Nephron progenitor cell (in vitro differentiated cells): ENCODE measurements around the gene SAP25.
"Not testable (repeated sequence)": the region's sequence is repeated elsewhere in the genome, so short reads cannot be mapped to it uniquely, and the experiment has no call there.

Experiments used
- DNase-seq: peaks from one replicate; pipeline ENCODE4 v3.0.0; 2021
- H3K27ac Mint-ChIP-seq: 2 replicates; pipeline ENCODE4 v1.8.0; 2021; ENCODE audit warnings: mild to moderate bottlenecking, moderate library complexity, mixed read lengths
- H3K27me3 Mint-ChIP-seq: 2 replicates; pipeline ENCODE4 v1.8.0; 2021; ENCODE audit warnings: mild to moderate bottlenecking, low read depth, mixed read lengths; ENCODE audit not compliant: poor library complexity
- H3K36me3 Mint-ChIP-seq: 2 replicates; pipeline ENCODE4 v1.8.0; 2021; ENCODE audit warnings: low read depth, mixed read lengths
- H3K4me1 Mint-ChIP-seq: 2 replicates; pipeline ENCODE4 v1.8.0; 2021; ENCODE audit warnings: mixed read lengths
- H3K4me3 Mint-ChIP-seq: 2 replicates; pipeline ENCODE4 v1.8.0; 2021; ENCODE audit warnings: mild to moderate bottlenecking, moderate library complexity, mixed read lengths
- H3K9me3 Mint-ChIP-seq: 2 replicates; pipeline ENCODE4 v1.8.0; 2021; ENCODE audit warnings: mild to moderate bottlenecking, moderate library complexity, mixed read lengths
- TF ChIP-seq, protein P1 (sequence below): fragments of 200-600 bp; sonication (generic); IDR thresholded peaks from 2 replicates; pipeline ENCODE4 v1.5.0; 2021; ENCODE audit warnings: antibody characterized with exemption

The SAP25 gene

GRCh38 chr7:100539436-100540006 lies 34.2 kb downstream of the SAP25 start:
- Mint-ChIP-seq H3K4me1 (peaks cover 46% of the 10 kb centered on the region), H3K4me3 (peak overlapping the region; percentile 77), H3K27me3 (peaks cover 39% of the 10 kb centered on the region), H3K27ac (no peak overlapping the region), H3K9me3 (no peaks in the 10 kb centered on the region), H3K36me3 (peaks cover 5% of the 10 kb centered on the region)
- TF ChIP-seq, protein P1, sequence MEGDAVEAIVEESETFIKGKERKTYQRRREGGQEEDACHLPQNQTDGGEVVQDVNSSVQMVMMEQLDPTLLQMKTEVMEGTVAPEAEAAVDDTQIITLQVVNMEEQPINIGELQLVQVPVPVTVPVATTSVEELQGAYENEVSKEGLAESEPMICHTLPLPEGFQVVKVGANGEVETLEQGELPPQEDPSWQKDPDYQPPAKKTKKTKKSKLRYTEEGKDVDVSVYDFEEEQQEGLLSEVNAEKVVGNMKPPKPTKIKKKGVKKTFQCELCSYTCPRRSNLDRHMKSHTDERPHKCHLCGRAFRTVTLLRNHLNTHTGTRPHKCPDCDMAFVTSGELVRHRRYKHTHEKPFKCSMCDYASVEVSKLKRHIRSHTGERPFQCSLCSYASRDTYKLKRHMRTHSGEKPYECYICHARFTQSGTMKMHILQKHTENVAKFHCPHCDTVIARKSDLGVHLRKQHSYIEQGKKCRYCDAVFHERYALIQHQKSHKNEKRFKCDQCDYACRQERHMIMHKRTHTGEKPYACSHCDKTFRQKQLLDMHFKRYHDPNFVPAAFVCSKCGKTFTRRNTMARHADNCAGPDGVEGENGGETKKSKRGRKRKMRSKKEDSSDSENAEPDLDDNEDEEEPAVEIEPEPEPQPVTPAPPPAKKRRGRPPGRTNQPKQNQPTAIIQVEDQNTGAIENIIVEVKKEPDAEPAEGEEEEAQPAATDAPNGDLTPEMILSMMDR: no peak
- DNase-seq: no peak

DNA sequence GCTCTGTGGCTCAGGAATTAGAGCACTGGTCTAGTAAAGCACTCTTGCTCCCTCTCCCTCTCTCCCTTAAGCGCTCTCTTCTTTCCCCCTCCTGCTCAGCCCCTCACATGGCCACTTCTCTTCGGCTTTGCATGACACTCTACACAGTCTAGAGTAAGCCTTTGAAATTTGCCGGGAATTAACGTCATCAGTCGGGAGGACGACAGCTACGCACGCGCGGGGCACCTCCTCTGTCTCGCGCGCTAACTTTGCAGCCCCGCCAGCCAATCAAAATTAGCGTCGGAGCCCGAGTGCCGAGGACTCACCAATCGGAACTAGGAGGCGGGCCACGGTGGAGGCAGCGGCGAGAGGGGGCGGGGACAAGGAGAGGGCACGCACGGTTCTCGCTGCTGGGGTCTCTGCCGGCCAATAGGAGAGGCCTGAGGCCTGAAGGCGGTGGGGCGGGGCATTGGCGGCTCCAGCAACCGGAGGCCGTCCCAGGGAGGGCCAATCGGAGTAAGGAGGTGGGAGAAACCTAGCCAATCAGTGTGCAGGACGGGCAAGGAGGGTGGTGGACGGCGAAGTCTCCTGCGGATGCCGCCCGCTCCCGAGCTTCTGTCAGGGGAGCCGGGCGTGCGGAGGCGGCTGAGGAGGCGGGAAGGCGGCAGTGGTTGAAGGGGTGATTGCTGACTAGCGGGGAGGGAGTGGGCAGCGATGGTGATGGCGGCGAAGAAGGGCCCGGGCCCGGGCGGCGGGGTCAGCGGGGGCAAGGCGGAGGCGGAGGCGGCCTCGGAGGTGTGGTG lies 34.9 kb downstream of the SAP25 start, which contains the start of gene AGFG2:
Gene AGFG2, plus strand, starts transcription at position 550 of the 782 bp plus-strand sequence. Its CDS starts 144 bp downstream, at position 694.
- Mint-ChIP-seq H3K27me3 (peaks cover 36% of the 10 kb centered on the region), H3K9me3 (no peaks in the 10 kb centered on the region), H3K4me3 (peak within 1 kb of the TSS; percentile 77), H3K36me3 (peaks cover 5% of the 10 kb centered on the region), H3K4me1 (peaks cover 39% of the 10 kb centered on the region), H3K27ac (peak within 1 kb of the TSS; percentile 13)
- TF ChIP-seq, protein P1: no peak
- DNase-seq: peak; percentile 100

GRCh38 chr7:100538348-100538653 lies 35.4 kb downstream of the SAP25 start:
- H3K36me3 Mint-ChIP-seq: peaks cover 5% of the 10 kb centered on the region
- no peaks in the 10 kb centered on the region for H3K9me3 Mint-ChIP-seq
- peaks cover 38% of the 10 kb centered on the region for H3K27me3 Mint-ChIP-seq
- H3K27ac Mint-ChIP-seq: peak overlapping the region; percentile 13
- H3K4me3 Mint-ChIP-seq: peak overlapping the region; percentile 77
- H3K4me1 Mint-ChIP-seq: peaks cover 34% of the 10 kb centered on the region
- TF ChIP-seq, protein P1: no peak
- DNase-seq: no peak

DNA sequence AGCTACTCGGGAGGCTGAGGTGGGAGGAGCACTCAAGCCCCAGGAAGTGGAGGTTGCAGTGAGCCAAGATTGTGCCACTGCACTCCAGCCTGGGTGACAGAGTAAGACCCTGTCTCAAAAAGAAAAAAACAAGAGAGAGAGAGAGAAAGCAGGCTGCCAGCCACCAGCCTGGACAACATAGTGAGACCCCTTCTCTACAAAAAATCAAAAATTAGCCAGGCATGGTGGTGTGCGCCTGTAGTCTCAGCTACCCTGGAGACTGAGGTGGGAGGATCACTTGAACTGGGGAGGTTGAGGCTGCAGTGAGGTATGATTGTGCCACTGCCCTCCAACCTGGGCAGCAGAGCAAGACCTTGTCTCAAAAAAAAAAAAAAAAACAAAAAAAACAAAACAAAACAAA lies 37.0 kb downstream of the SAP25 start:
- not testable (repeated sequence) for H3K36me3 Mint-ChIP-seq, H3K9me3 Mint-ChIP-seq
- H3K27me3 Mint-ChIP-seq: peaks cover 36% of the 10 kb centered on the region

GRCh38 chr7:100535982-100536381 lies 37.7 kb downstream of the SAP25 start:
- H3K4me3 Mint-ChIP-seq, H3K27ac Mint-ChIP-seq, H3K36me3 Mint-ChIP-seq, DNase-seq, H3K9me3 Mint-ChIP-seq: not testable (repeated sequence)
- Mint-ChIP-seq H3K4me1 (peaks cover 21% of the 10 kb centered on the region), H3K27me3 (peaks cover 28% of the 10 kb centered on the region)

More for the DNA sequence above, 37.0 kb downstream of the SAP25 start:
- peaks cover 26% of the 10 kb centered on the region for H3K4me1 Mint-ChIP-seq
- H3K27ac Mint-ChIP-seq, H3K4me3 Mint-ChIP-seq, DNase-seq: not testable (repeated sequence)

- Mint-ChIP-seq H3K27ac (no peak overlapping the region), H3K27me3 (peaks cover 8% of the 10 kb centered on the region), H3K9me3 (no peaks in the 10 kb centered on the region), H3K4me1 (no peaks in the 10 kb centered on the region), H3K4me3 (no peak overlapping the region), H3K36me3 (no peaks in the 10 kb centered on the region)
- DNase-seq: no peak
- TF ChIP-seq, protein P1: no peak
Measured at GRCh38 chr7:100532165-100533022, 41.3 kb downstream of the SAP25 start.

- not testable (repeated sequence) for H3K4me3 Mint-ChIP-seq, H3K4me1 Mint-ChIP-seq, DNase-seq
Measured at GRCh38 chr7:100528108-100528866, 45.4 kb downstream of the SAP25 start.

DNA sequence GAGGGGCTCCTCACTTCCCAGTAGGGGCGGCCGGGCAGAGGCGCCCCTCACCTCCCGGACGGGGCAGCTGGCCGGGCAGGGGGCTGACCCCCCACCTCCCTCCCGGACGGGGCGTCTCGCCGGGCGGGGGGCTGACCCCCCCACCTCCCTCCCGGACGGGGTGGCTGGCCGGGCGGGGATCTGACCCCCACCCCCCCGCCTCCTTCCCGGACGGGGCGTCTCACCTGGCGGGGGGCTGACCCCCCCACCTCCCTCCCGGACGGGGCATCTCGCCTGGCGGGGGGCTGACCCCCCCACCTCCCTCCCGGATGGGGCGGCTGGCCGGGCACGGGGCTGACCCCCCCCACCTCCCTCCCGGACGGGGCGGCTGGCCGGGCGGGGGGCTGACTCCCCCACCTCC lies 50.5 kb downstream of the SAP25 start:
- H3K36me3 Mint-ChIP-seq, H3K4me1 Mint-ChIP-seq, DNase-seq, H3K4me3 Mint-ChIP-seq, H3K27ac Mint-ChIP-seq: not testable (repeated sequence)
- peaks cover 19% of the 10 kb centered on the region for H3K27me3 Mint-ChIP-seq
- peaks cover 24% of the 10 kb centered on the region for H3K9me3 Mint-ChIP-seq

More at GRCh38 chr7:100528108-100528866, 45.4 kb downstream of the SAP25 start:
- peaks cover 19% of the 10 kb centered on the region for H3K9me3 Mint-ChIP-seq
- H3K27ac Mint-ChIP-seq, H3K36me3 Mint-ChIP-seq: not testable (repeated sequence)
- peaks cover 19% of the 10 kb centered on the region for H3K27me3 Mint-ChIP-seq
